Upper lobe of left lung (tissue), 6 donors: ENCODE results near the gene VAV2. TPM values are rescaled to one million over a fixed set of nuclear protein-coding genes. Genes with fewer than 3 reads are reported as not detected.
A peak's percentile ranks its signal among the peaks of the same experiment; 100 is the strongest.

Source experiments
- ATAC-seq, 2 donors: fragments of 200-7000 bp; cut with Tn5 transposase; one replicate each; pipeline ENCODE4 v1.9.1; 2022; ENCODE audit warnings: mild to moderate bottlenecking in 2 of 2, moderate library complexity in 2 of 2; ENCODE audit not compliant: low FRiP score in 2 of 2
- DNase-seq, 2 donors: peaks; one replicate each; pipeline ENCODE4 v3.0.0-alpha.2; 2019 to 2020
- H3K27ac ChIP-seq, 4 donors: fragments of 200-600 bp; sonication (generic); one replicate each; pipeline ENCODE4 v1.5.1; 2016 to 2019
- H3K27me3 ChIP-seq, 4 donors: fragments of 200-600 bp; sonication (generic); one replicate each; pipeline ENCODE4 v1.5.1; 2017 to 2019
- H3K36me3 ChIP-seq, 4 donors: fragments of 200-600 bp; sonication (generic); one replicate each; pipeline ENCODE4 v1.5.1; 2016 to 2019
- H3K4me1 ChIP-seq, 4 donors: fragments of 200-600 bp; sonication (generic); one replicate each; pipeline ENCODE4 v1.5.1; 2018 to 2019
- H3K4me3 ChIP-seq, 4 donors: fragments of 200-600 bp; sonication (generic); one replicate each; pipeline ENCODE4 v1.5.1; 2017 to 2019; ENCODE audit warnings: mild to moderate bottlenecking in 2 of 4, moderate library complexity in 1 of 4
- H3K9me3 ChIP-seq, 4 donors: fragments of 200-600 bp; sonication (generic); one replicate each; pipeline ENCODE4 v1.5.1; 2018 to 2019
- EP300 ChIP-seq, 4 donors: sonication (generic); formaldehyde crosslinking; IDR thresholded peaks; one replicate each; pipeline ENCODE4 v1.5.1; 2017; ENCODE audit warnings: antibody characterized with exemption in 4 of 4, control low read depth in 2 of 4
- POLR2A ChIP-seq, 4 donors: fragments of 450-650 bp; IDR thresholded peaks; one replicate each; pipeline ENCODE4 v1.5.1; 2016 to 2017; ENCODE audit warnings: antibody characterized with exemption in 4 of 4, mild to moderate bottlenecking in 2 of 4
- POLR2AphosphoS5 ChIP-seq, 2 donors: sonication (generic); formaldehyde crosslinking; IDR thresholded peaks; one replicate each; pipeline ENCODE4 v1.5.1; 2017; ENCODE audit warnings: antibody characterized with exemption in 2 of 2
- WGBS, 2 donors: methylation state at CpG; one replicate each; pipeline ENCODE4 v1.1.5; 2017 to 2018; 5-methylcytosine and 5-hydroxymethylcytosine counted together
- total RNA-seq, 6 donors: library from RNA; depleted of rRNA in 4 of 6; stranded (reverse); fragments of >200 nt in 4 of 6; gene quantifications; one replicate each; pipeline versions ENCODE4 v1.1.0 to v1.2.1, GENCODE V29; 2016 to 2021
- TF ChIP-seq, protein P1 (sequence below), 6 experiments: fragments of 450-650 bp in 4 of 6; fragments of 200-600 bp in 2 of 6; sonication (generic) in 2 of 6; IDR thresholded peaks; one replicate each; pipeline ENCODE4 v1.5.1; 2016 to 2019; ENCODE audit warnings: antibody characterized with exemption in 6 of 6
- donor health status: DM: no; HTN: no; CAD: no; lungs with moderate emphysema.
- donor health status: DM: no; HTN: yes; CAD: no; lungs with severe emphysema.

The VAV2 gene
- total RNA-seq, 6 donors from 2014 or later = 12.0 to 38.8 (median 22.0) TPM

DNA sequence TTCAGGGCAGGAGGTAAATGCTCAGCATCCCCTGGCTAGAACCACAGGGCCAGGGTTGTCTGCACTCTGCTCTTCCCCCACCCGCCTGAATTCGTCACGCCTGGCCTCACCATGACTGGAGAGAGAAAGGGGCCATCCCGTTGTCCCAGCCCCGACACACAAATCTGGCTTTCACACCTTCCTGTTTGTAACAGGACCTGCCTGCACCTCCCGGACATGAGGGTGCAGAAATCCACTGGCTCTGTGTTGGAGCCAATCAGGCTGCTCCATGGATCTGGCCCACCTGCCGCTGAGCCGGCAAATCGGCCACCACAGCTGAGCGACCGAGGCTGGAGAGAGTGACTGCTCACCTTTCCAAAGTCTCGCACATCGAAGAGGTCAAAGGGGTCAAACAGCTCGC, 53.4 kb downstream of the VAV2 start:
- H3K4me1 ChIP-seq = peaks cover 0 to 11% (median 6%) of the 10 kb centered on the region in 4 donors
- TF ChIP-seq POLR2AphosphoS5 (IDR thresholded peaks at IDR 0.05) (no peak), POLR2A (IDR thresholded peaks at IDR 0.05) (no peak), EP300 (IDR thresholded peaks at IDR 0.05) (no peak)
- TF ChIP-seq, protein P1, sequence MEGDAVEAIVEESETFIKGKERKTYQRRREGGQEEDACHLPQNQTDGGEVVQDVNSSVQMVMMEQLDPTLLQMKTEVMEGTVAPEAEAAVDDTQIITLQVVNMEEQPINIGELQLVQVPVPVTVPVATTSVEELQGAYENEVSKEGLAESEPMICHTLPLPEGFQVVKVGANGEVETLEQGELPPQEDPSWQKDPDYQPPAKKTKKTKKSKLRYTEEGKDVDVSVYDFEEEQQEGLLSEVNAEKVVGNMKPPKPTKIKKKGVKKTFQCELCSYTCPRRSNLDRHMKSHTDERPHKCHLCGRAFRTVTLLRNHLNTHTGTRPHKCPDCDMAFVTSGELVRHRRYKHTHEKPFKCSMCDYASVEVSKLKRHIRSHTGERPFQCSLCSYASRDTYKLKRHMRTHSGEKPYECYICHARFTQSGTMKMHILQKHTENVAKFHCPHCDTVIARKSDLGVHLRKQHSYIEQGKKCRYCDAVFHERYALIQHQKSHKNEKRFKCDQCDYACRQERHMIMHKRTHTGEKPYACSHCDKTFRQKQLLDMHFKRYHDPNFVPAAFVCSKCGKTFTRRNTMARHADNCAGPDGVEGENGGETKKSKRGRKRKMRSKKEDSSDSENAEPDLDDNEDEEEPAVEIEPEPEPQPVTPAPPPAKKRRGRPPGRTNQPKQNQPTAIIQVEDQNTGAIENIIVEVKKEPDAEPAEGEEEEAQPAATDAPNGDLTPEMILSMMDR (IDR thresholded peaks at IDR 0.05) = no peak
- H3K27me3 ChIP-seq = no peaks in the 10 kb centered on the region
- no peaks in the 10 kb centered on the region for H3K9me3 ChIP-seq
- H3K27ac ChIP-seq = no peak overlapping the region
- peaks cover 0 to 15% (median 5%) of the 10 kb centered on the region in 4 donors for H3K36me3 ChIP-seq
- WGBS, 2 donors = 82 to 89% methylated on average over 14 of the region's 14 CpGs
- peak in 1 of 2 donors; percentile 54 for DNase-seq
- H3K4me3 ChIP-seq = no peak overlapping the region
- no peak for ATAC-seq

DNA sequence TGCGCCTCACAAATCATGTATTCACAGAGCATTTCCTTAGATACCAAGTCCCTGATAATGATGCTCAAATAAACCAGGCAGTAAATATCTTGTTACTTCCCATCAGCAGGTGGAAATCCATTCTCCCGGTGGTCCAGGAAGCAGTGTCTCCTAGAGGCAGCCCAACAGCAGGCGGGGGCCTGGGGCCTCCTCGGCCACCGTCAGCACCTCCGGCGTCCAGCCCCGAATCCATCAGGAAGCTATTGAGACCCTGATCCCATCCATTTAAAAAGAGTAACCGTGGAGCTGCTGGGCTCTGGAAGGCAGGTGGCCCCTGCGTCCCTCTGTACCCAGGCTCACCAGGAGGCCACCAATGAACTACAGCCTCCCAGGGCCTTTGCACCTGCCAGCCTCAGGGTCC, 54.0 kb downstream of the VAV2 start:
- no peaks in the 10 kb centered on the region for H3K27me3 ChIP-seq
- no peak for ATAC-seq
- 94 to 100% methylated on average over 7 to 10 of the region's 10 CpGs for WGBS, 2 donors
- TF ChIP-seq EP300 (IDR thresholded peaks at IDR 0.05) (no peak), POLR2A (IDR thresholded peaks at IDR 0.05) (no peak), POLR2AphosphoS5 (IDR thresholded peaks at IDR 0.05) (no peak)
- TF ChIP-seq, protein P1 (IDR thresholded peaks at IDR 0.05) = no peak
- H3K4me3 ChIP-seq = no peak overlapping the region
- H3K9me3 ChIP-seq = no peaks in the 10 kb centered on the region
- no peak overlapping the region for H3K27ac ChIP-seq
- peak in 1 of 2 donors; percentile 55 for DNase-seq
- peaks cover 0 to 11% (median 6%) of the 10 kb centered on the region in 4 donors for H3K4me1 ChIP-seq
- peaks cover 0 to 15% (median 5%) of the 10 kb centered on the region in 4 donors for H3K36me3 ChIP-seq

DNA sequence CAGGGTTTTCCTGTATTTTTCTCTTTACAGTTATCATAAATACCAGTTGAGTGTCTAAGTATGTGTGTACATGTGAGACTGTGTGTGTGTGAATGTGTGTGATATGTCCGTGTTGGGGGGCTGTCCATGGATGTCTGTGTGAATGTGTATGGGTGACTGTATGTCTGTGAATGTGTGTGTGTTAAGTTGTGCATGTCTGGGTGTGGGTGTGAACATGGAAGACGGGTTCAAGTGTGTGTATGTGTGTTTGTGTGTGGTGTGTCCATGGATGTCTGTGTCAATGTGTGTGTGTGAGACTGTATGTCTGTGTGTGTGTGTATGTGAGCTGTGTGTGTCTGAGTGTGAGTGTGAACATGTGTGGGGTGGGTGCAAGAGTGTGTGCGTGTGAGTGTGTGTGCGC, 55.0 kb downstream of the VAV2 start:
- no peak for ATAC-seq
- Histone ChIP-seq H3K4me3 (no peak overlapping the region), H3K27me3 (no peaks in the 10 kb centered on the region), H3K4me1 (peaks cover 0 to 18% (median 13%) of the 10 kb centered on the region in 4 donors), H3K36me3 (peaks cover 0 to 15% (median 5%) of the 10 kb centered on the region in 4 donors), H3K9me3 (no peaks in the 10 kb centered on the region), H3K27ac (no peak overlapping the region)
- WGBS, 2 donors = 71 to 81% methylated on average over 4 of the region's 4 CpGs
- TF ChIP-seq POLR2AphosphoS5 (IDR thresholded peaks at IDR 0.05) (no peak), EP300 (IDR thresholded peaks at IDR 0.05) (no peak), POLR2A (IDR thresholded peaks at IDR 0.05) (no peak)
- TF ChIP-seq, protein P1 (IDR thresholded peaks at IDR 0.05) = no peak
- DNase-seq = no peak

DNA sequence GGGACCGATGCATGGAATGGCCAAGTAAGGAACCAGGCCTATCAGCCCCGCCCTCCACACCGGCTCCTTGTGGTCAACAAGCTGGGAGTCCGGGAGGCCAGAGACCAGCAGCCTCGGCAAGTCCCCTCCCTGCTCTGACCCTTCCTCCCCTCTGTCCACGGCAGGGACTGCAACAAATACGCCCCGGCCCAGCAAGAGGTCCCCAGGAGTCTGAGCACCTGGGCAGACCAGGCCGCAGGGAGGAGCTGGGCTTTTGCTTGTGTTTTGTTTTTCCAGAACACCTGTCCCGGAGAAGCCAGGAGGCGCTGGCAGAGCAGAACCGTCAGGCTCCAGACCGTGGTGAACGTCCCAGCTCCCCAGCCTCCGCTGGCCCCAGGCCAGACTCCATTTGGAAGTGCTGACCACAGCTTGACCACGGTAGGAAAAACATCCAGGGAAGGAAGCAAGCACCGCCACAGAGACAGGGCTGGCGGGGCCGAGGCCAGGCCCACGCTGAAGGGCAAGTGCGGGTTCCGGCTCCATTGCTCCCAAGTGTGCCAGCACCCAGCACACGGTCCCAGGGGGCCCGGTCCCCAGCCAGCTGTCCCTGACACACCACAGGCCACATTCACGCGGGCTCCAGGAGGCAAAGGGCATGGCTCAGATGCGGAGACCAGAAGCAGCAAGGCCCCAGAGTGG, 56.7 kb downstream of the VAV2 start:
- Histone ChIP-seq H3K27ac (peak overlapping the region; percentile 13 to 54 (median 41)), H3K9me3 (no peaks in the 10 kb centered on the region), H3K4me1 (peaks cover 5 to 32% (median 14%) of the 10 kb centered on the region in 4 donors), H3K4me3 (no peak overlapping the region), H3K27me3 (no peaks in the 10 kb centered on the region), H3K36me3 (peaks cover 0 to 15% (median 5%) of the 10 kb centered on the region in 4 donors)
- TF ChIP-seq POLR2A (IDR thresholded peaks at IDR 0.05) (no peak), POLR2AphosphoS5 (IDR thresholded peaks at IDR 0.05) (no peak), EP300 (IDR thresholded peaks at IDR 0.05) (no peak)
- TF ChIP-seq, protein P1 (IDR thresholded peaks at IDR 0.05) = no peak
- WGBS, 2 donors = 66 to 75% methylated on average over 16 to 23 of the region's 27 CpGs
- peak in 1 of 2 donors; percentile 83 for DNase-seq
- peak in 1 of 2 donors; percentile 71 for ATAC-seq
